ENCODE results near the gene EML4. TPM values are rescaled to one million over a fixed set of nuclear protein-coding genes. Genes with fewer than 3 reads are reported as not detected.

EML4 gene
- total RNA-seq, 3 donors from 2014 or later, result 19.4 to 68.5 (median 36.7) TPM

DNA sequence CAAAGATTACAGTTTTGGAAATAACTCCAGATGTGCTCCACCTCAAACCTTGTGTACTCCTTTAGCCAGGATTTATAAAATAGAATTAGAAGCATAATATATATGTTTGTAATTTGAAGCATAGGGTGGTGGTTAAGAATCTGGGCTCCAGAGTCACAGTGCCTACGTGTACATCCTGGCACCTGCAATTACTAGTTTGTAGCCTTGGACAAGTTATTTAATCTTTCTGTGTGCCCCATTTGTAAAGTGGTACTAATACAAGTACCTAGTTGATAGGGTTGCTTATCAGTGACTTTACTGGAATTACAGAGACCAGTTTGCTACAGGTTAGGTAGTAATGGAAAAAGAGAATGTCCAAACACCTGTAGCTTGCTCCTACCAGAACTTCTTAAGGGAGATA lies 28.6 kb downstream of the EML4 start:
- intact Hi-C loops (cut with DNase I; ENCODE audit: low total_unique reads), result no loop called here
- DNase-seq (ENCODE audit: low spot score in 2 of 2), result no peak
- TF ChIP-seq, protein P1, sequence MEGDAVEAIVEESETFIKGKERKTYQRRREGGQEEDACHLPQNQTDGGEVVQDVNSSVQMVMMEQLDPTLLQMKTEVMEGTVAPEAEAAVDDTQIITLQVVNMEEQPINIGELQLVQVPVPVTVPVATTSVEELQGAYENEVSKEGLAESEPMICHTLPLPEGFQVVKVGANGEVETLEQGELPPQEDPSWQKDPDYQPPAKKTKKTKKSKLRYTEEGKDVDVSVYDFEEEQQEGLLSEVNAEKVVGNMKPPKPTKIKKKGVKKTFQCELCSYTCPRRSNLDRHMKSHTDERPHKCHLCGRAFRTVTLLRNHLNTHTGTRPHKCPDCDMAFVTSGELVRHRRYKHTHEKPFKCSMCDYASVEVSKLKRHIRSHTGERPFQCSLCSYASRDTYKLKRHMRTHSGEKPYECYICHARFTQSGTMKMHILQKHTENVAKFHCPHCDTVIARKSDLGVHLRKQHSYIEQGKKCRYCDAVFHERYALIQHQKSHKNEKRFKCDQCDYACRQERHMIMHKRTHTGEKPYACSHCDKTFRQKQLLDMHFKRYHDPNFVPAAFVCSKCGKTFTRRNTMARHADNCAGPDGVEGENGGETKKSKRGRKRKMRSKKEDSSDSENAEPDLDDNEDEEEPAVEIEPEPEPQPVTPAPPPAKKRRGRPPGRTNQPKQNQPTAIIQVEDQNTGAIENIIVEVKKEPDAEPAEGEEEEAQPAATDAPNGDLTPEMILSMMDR (IDR thresholded peaks at IDR 0.05), result no peak
- TF ChIP-seq POLR2A (IDR thresholded peaks at IDR 0.05) (no peak), POLR2AphosphoS5 (IDR thresholded peaks at IDR 0.05) (no peak)
- no peaks in the 10 kb centered on the region for H3K36me3 ChIP-seq
- no peak overlapping the region for H3K4me3 ChIP-seq
- H3K27me3 ChIP-seq, result no peaks in the 10 kb centered on the region
- no peaks in the 10 kb centered on the region for H3K9me3 ChIP-seq
- no peak overlapping the region for H3K27ac ChIP-seq
- H3K4me1 ChIP-seq, result no peaks in the 10 kb centered on the region

DNA sequence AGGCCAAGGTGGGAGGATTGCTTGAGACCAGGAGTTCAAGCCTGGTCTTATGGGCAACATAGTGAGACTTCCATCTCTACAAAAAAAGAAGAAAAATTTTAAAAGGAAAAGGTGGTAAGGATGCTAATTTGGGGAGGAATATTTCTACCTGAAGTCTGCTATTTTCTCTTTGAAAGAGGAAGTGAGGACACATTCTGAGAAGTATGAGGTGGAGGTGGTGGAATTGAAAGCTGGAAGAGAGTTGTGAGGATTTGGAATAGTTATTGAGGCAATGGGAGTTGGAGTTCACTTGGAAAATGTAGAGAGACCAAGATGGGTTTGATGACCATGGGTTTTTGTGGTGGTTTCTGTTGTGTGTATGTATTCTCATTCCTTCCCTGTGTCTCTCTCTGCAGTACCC lies 29.3 kb downstream of the EML4 start:
- Histone ChIP-seq H3K27ac (no peak overlapping the region), H3K36me3 (no peaks in the 10 kb centered on the region), H3K4me1 (no peaks in the 10 kb centered on the region), H3K27me3 (no peaks in the 10 kb centered on the region), H3K4me3 (no peak overlapping the region), H3K9me3 (no peaks in the 10 kb centered on the region)
- TF ChIP-seq POLR2A (IDR thresholded peaks at IDR 0.05) (no peak), POLR2AphosphoS5 (IDR thresholded peaks at IDR 0.05) (no peak)
- TF ChIP-seq, protein P1 (IDR thresholded peaks at IDR 0.05), result no peak
- no peak for DNase-seq (ENCODE audit: low spot score in 2 of 2)
- intact Hi-C loops (cut with DNase I; ENCODE audit: low total_unique reads), result no loop called here

DNA sequence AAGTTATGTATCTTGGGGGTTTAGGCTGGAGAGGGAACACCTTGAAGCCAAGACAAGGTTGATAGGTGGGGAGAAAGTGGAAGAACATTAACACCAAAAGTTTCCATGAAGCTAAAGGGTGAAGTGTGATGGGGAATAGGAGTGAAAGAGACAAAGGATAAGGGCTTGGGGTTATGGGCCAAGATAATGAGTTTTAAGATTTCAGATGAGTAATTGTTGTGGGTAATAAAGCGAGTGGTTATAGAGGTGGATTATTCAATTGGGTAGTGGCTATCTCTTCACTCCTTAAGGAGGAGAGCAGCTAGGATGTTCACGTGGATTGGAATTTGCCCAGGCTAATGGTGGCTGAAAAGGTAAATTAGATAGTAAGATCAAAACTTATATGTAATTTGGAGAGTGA lies 29.8 kb downstream of the EML4 start:
- H3K4me3 ChIP-seq, result no peak overlapping the region
- no peak for DNase-seq (ENCODE audit: low spot score in 2 of 2)
- H3K9me3 ChIP-seq, result no peaks in the 10 kb centered on the region
- H3K27ac ChIP-seq, result no peak overlapping the region
- no peaks in the 10 kb centered on the region for H3K36me3 ChIP-seq
- intact Hi-C loops (cut with DNase I; ENCODE audit: low total_unique reads), result no loop called here
- TF ChIP-seq POLR2A (IDR thresholded peaks at IDR 0.05) (no peak), POLR2AphosphoS5 (IDR thresholded peaks at IDR 0.05) (no peak)
- TF ChIP-seq, protein P1 (IDR thresholded peaks at IDR 0.05), result no peak
- no peaks in the 10 kb centered on the region for H3K27me3 ChIP-seq
- H3K4me1 ChIP-seq, result no peaks in the 10 kb centered on the region

DNA sequence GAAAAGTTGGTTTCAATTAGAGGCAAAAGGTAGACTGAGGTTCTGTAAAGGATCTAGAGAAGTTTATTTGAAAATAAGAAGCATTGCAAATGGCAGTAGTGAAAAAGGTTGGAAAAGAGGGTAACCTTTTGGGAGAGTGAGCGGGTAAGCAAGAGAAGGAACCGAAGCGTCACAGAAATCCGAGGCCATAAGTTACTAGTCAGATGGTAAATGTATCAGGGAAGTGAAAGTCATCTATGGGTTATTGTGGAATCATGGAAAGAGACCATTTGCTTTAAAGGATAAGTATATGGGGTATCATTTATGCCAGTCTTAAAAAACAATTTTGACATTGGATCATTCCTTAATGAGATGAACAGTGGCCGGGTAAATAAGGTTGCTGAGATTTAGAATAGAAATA lies 30.5 kb downstream of the EML4 start:
- H3K9me3 ChIP-seq, result no peaks in the 10 kb centered on the region
- H3K4me1 ChIP-seq, result no peaks in the 10 kb centered on the region
- TF ChIP-seq, protein P1 (IDR thresholded peaks at IDR 0.05), result no peak
- TF ChIP-seq POLR2A (IDR thresholded peaks at IDR 0.05) (no peak), POLR2AphosphoS5 (IDR thresholded peaks at IDR 0.05) (no peak)
- no peak overlapping the region for H3K27ac ChIP-seq
- DNase-seq (ENCODE audit: low spot score in 2 of 2), result no peak
- no peak overlapping the region for H3K4me3 ChIP-seq
- H3K36me3 ChIP-seq, result no peaks in the 10 kb centered on the region
- H3K27me3 ChIP-seq, result no peaks in the 10 kb centered on the region
- intact Hi-C loops (cut with DNase I; ENCODE audit: low total_unique reads), result no loop called here

DNA sequence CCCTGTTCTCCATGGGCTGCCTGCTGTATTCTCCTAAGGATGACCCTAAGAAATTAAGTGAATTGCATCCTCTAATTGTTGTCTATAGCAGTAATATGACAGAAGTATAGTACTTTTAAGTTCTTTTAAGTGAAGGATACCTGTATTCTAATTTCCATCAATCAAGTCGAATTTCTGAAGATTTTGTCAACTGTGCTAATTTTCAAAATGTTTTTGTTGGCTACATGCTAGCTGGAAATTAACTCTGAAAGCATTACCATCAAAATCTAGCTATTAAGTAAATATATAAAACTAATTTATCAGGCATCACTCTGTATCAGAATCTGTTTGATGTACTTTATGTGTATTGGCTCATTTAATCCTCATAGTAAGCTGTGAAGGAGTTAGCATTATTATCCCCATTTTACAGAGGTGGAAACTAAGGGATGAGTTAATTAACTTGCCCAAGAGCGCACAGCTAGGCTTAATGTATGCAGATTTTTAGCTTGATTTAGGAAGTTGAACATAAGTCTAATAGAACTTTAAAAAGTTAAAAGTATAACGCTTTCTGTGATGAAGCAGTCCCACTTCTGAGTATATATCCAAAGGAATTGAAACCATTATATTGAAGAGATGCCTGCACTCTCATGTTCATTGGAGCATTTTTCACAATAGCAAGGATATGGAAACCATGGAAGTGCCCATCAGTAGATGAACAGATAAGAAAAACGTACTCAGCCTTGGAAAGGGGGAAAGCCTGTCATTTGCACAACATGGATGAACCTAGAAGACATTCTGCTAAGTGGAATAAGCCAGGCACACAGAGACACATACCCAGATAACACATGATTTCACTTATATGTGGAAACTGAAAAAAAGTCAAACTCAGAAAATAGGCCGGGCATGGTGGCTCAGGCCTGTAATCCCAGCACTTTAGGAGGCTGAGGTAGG lies 32.0 kb downstream of the EML4 start:
- H3K36me3 ChIP-seq, result no peaks in the 10 kb centered on the region
- H3K27ac ChIP-seq, result no peak overlapping the region
- intact Hi-C loops (cut with DNase I; ENCODE audit: low total_unique reads), result no loop called here
- H3K4me3 ChIP-seq, result no peak overlapping the region
- H3K4me1 ChIP-seq, result no peaks in the 10 kb centered on the region
- DNase-seq (ENCODE audit: low spot score in 2 of 2), result no peak
- TF ChIP-seq POLR2A (IDR thresholded peaks at IDR 0.05), result no peak
- TF ChIP-seq, protein P1 (IDR thresholded peaks at IDR 0.05), result no peak
- no peak for TF ChIP-seq POLR2AphosphoS5 (IDR thresholded peaks at IDR 0.05)
- no peaks in the 10 kb centered on the region for H3K9me3 ChIP-seq
- no peaks in the 10 kb centered on the region for H3K27me3 ChIP-seq
